ENCODE measurements around the gene VSTM4. TPM values are rescaled to one million over a fixed set of nuclear protein-coding genes. Genes with fewer than 3 reads are reported as not detected.

The VSTM4 gene
- total RNA-seq, 1 donor: 4.7 TPM

GRCh38 chr10:48976196-48976595 is 139.1 kb downstream of the VSTM4 start:
- peak; percentile 18 for DNase-seq (ENCODE audit: low read depth)
- TF ChIP-seq, protein P1, sequence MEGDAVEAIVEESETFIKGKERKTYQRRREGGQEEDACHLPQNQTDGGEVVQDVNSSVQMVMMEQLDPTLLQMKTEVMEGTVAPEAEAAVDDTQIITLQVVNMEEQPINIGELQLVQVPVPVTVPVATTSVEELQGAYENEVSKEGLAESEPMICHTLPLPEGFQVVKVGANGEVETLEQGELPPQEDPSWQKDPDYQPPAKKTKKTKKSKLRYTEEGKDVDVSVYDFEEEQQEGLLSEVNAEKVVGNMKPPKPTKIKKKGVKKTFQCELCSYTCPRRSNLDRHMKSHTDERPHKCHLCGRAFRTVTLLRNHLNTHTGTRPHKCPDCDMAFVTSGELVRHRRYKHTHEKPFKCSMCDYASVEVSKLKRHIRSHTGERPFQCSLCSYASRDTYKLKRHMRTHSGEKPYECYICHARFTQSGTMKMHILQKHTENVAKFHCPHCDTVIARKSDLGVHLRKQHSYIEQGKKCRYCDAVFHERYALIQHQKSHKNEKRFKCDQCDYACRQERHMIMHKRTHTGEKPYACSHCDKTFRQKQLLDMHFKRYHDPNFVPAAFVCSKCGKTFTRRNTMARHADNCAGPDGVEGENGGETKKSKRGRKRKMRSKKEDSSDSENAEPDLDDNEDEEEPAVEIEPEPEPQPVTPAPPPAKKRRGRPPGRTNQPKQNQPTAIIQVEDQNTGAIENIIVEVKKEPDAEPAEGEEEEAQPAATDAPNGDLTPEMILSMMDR (IDR thresholded peaks at IDR 0.05; ENCODE audit: insufficient read depth, low read depth, low read length): peak; percentile 22
- no peak overlapping the region for H3K4me3 ChIP-seq (ENCODE audit: low read depth, low read length)

- TF ChIP-seq, protein P1 (IDR thresholded peaks at IDR 0.05; ENCODE audit: insufficient read depth, low read depth, low read length): no peak
- no peak overlapping the region for H3K4me3 ChIP-seq (ENCODE audit: low read depth, low read length)
- no peak for DNase-seq (ENCODE audit: low read depth)
Measured at GRCh38 chr10:48974510-48975156, 140.7 kb downstream of the VSTM4 start.

DNA sequence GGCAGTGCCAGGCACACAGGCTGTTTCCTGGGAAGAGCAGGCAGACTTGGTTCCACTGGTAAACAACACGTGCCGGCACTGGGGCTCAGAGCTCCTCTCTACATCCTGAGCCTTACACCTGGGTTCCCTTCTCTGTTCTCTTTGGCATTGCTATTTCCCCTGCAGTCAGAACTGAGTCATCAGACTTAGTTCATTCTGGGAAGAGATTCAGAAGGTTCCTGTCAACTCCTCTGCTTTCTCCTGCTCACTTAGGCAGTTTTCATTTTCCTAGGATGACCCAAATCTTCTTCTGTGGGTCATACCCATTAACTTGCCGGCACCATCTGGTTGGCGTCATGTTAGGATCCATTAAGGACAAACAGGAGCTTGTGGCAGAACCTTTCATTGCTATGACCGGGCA is 142.3 kb downstream of the VSTM4 start:
- DNase-seq (ENCODE audit: low read depth): no peak
- H3K4me3 ChIP-seq (ENCODE audit: low read depth, low read length): no peak overlapping the region
- TF ChIP-seq, protein P1 (IDR thresholded peaks at IDR 0.05; ENCODE audit: insufficient read depth, low read depth, low read length): no peak

DNA sequence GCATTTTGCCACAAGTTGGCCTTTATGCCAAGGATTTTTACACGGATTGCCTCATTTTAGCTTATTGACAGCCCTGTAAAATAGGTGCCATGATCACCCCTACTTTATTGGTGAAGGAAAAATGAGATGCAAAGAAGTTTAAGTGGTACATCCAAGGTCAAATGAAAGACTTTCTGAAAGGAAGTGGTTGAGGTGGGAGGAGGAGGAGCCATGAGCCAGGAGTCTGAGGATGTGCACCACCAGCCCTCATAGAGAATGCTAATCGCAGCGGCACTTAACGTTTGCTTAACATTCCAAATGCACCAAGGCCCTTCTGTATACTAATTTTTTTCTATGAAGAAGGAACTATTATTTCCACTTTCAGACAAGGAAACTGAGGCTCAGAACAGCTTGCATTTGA is 144.7 kb downstream of the VSTM4 start:
- no peak for DNase-seq (ENCODE audit: low read depth)
- TF ChIP-seq, protein P1 (IDR thresholded peaks at IDR 0.05; ENCODE audit: insufficient read depth, low read depth, low read length): no peak
- no peak overlapping the region for H3K4me3 ChIP-seq (ENCODE audit: low read depth, low read length)

GRCh38 chr10:48970046-48970445 is 145.3 kb downstream of the VSTM4 start:
- H3K4me3 ChIP-seq (ENCODE audit: low read depth, low read length): no peak overlapping the region
- TF ChIP-seq, protein P1 (IDR thresholded peaks at IDR 0.05; ENCODE audit: insufficient read depth, low read depth, low read length): no peak
- no peak for DNase-seq (ENCODE audit: low read depth)

DNA sequence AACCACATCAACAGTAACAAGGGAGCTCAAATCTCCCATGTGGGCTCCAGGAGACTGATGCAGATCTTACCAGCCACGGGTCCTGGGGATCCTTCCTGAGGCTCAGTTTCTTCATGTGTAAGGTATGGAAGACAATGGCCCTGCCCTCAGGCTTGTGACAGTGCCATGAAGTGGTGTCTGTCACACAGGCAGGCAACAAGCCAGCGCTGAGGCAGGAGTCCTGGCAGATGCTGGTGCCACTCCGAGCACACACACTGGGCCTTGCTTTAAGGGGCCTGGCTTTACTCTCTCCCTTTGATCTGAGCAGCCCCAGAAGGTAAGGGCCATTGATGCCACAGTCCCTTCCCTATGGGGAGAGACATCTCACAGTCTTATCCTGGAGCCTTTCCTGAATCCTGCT is 147.3 kb downstream of the VSTM4 start:
- TF ChIP-seq, protein P1 (IDR thresholded peaks at IDR 0.05; ENCODE audit: insufficient read depth, low read depth, low read length): no peak
- H3K4me3 ChIP-seq (ENCODE audit: low read depth, low read length): no peak overlapping the region
- no peak for DNase-seq (ENCODE audit: low read depth)

GRCh38 chr10:48965460-48965859 is 149.9 kb downstream of the VSTM4 start:
- no peak for DNase-seq (ENCODE audit: low read depth)
- H3K4me3 ChIP-seq (ENCODE audit: low read depth, low read length): no peak overlapping the region
- TF ChIP-seq, protein P1 (IDR thresholded peaks at IDR 0.05; ENCODE audit: insufficient read depth, low read depth, low read length): no peak

Measured in fibroblast of villous mesenchyme (primary cell).